GM12801 (cell line): Measurements from ENCODE around the gene TTC23.

ENCODE experiments used
- CTCF ChIP-seq: IDR thresholded peaks from one replicate; pipeline ENCODE4 v1.5.1; 2011; ENCODE audit warnings: control low read depth; ENCODE audit not compliant: insufficient read length; ENCODE audit errors: extremely low read depth

TTC23 gene

GRCh38 chr15:99101501-99101900 is 147.9 kb downstream of the TTC23 start:
- no peak for TF ChIP-seq CTCF

- no peak for TF ChIP-seq CTCF
Measured at GRCh38 chr15:99100245-99101173, 148.9 kb downstream of the TTC23 start.

GRCh38 chr15:99099661-99100060 is 149.7 kb downstream of the TTC23 start:
- TF ChIP-seq CTCF: no peak

GRCh38 chr15:99098991-99099390 is 150.4 kb downstream of the TTC23 start:
- TF ChIP-seq CTCF: no peak

GRCh38 chr15:99098426-99098825 is 151.0 kb downstream of the TTC23 start:
- no peak for TF ChIP-seq CTCF

DNA sequence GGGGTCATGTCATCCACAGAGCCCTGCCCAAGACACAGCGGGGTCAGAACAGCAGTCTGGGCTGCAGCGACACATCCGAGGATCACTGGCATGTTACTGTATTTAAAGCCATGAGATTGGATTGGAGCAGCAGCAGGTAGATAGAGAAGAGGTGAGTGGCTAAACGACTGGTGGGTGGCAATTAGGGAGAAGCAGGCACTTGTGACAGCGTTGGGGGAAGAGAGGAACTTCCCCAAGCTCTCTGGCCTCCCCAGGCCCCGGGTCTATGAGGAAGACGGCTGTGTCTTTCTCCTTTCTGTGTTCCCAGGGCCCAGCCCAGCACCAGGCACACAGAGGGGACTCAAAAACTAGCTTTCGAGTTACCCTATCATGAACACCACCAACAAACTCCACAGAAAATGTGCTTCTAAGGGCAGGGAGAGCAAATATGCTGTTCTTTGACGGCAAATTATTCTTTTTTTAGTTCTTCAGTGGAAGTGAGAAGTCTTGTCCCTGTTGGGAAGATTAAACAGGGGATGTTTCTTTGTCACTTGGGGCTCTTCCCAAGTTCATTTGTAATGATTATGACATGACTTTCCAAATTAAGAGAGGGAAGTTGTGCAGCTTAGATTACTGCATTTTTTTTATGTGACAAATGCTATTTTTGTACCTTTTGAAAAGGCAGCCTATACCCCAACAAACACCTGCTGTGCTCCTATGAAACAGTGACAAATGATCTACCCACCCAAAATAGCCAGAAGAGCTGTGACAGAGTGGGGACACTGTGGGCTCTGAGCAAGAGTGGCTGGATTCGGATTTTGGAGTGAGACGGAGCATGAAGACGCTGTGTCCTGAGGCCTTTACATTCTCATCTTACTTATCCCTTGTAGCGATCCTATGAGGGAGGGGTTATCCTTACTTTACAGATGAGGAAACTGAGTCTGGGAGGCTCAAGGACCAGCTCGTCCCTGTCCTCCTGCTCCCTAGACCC is 151.7 kb downstream of the TTC23 start:
- no peak for TF ChIP-seq CTCF

- TF ChIP-seq CTCF: no peak
Measured at GRCh38 chr15:99096894-99097426, 152.4 kb downstream of the TTC23 start.
